HCT116 (cell line): Measurements from ENCODE around the gene PCDH9.

Source experiments
- CBX3 ChIP-seq: IDR thresholded peaks from 2 replicates; pipeline ENCODE4 v1.6.1; 2012; ENCODE audit warnings: low read depth
- CEBPB ChIP-seq: IDR thresholded peaks from 2 replicates; pipeline ENCODE4 v1.6.1; 2012; ENCODE audit warnings: low read depth
- CTCF ChIP-seq, 3 experiments: fragments of 200-600 bp in 1 of 3; sonication (generic) in 1 of 3; IDR thresholded peaks in 2 of 3; conservative IDR thresholded peaks in 1 of 3; 2 replicates each; pipeline ENCODE4 v1.5.1; 2012 to 2017; ENCODE audit warnings: low read depth in 2 of 3, low read length in 2 of 3, antibody characterized with exemption in 1 of 3, borderline replicate concordance in 1 of 3, control low read depth in 1 of 3, mild to moderate bottlenecking in 1 of 3, mixed read lengths in 1 of 3, mixed run types in 1 of 3, moderate library complexity in 1 of 3; ENCODE audit not compliant: insufficient read depth in 1 of 3
- ELF1 ChIP-seq: IDR thresholded peaks from 2 replicates; pipeline ENCODE4 v1.6.1; 2012; ENCODE audit warnings: low read depth, borderline replicate concordance
- EZH2phosphoT487 ChIP-seq: fragments of 200-600 bp; IDR thresholded peaks from 2 replicates; pipeline ENCODE4 v1.6.1; 2018; ENCODE audit warnings: antibody characterized with exemption, borderline replicate concordance
- POLR2A ChIP-seq: IDR thresholded peaks from 2 replicates; pipeline ENCODE4 v1.7.0; 2011; ENCODE audit warnings: borderline replicate concordance; ENCODE audit not compliant: insufficient read depth, insufficient read length; ENCODE audit errors: extremely low read depth
- TCF7L2 ChIP-seq: IDR thresholded peaks from 2 replicates; pipeline ENCODE4 v1.7.0; 2011; ENCODE audit warnings: borderline replicate concordance, inconsistent platforms; ENCODE audit not compliant: insufficient read depth, insufficient read length; ENCODE audit errors: extremely low read depth
- ZFX ChIP-seq: fragments of 450-650 bp; IDR thresholded peaks from 2 replicates; pipeline ENCODE4 v1.6.1; 2017

- TF ChIP-seq CBX3 (no peak), CTCF (IDR thresholded peaks at IDR 0.05 in 2 of 3, conservative IDR thresholded peaks at IDR 0.05 in 1 of 3; ENCODE audit: borderline replicate concordance in 1 of 3, insufficient read depth in 1 of 3, low read depth in 2 of 3, low read length in 2 of 3) (no peak), EZH2phosphoT487 (no peak), CEBPB (no peak), ELF1 (no peak), TCF7L2 (no peak), ZFX (no peak), POLR2A (no peak)
Measured at GRCh38 chr13:66347486-66348117, 882.5 kb downstream of the PCDH9 start.
